NCI-H2227 (cell line): ENCODE results near the gene PCDHGB4.
"Not testable (repeated sequence)": the region's sequence is repeated elsewhere in the genome, so short reads cannot be mapped to it uniquely, and the experiment has no call there.

ENCODE experiments used
- DNase-seq: peaks from one replicate; lab custom pipeline; 2025; ENCODE audit not compliant: unreplicated experiment; lab: John Stamatoyannopoulos, UW

Gene PCDHGB4

GRCh38 chr5:141397756-141398551 lies 10.5 kb downstream of the PCDHGB4 start, which contains the start of gene PCDHGB5:
Gene PCDHGB5, plus strand, starts transcription at chr5:141397947. Its CDS starts 181 bp downstream, at chr5:141398128.
- DNase-seq: peak; percentile 1

GRCh38 chr5:141398608-141399007 lies 11.1 kb downstream of the PCDHGB4 start:
- no peak for DNase-seq

GRCh38 chr5:141399555-141400258 lies 12.2 kb downstream of the PCDHGB4 start:
- no peak for DNase-seq

- no peak for DNase-seq
Measured at GRCh38 chr5:141402553-141403243, 15.2 kb downstream of the PCDHGB4 start, which contains the start of gene PCDHGA9. Gene PCDHGA9, plus strand, starts transcription at chr5:141402778. Its CDS starts 175 bp downstream, at chr5:141402953.

- no peak for DNase-seq
Measured at GRCh38 chr5:141403387-141403786, 15.9 kb downstream of the PCDHGB4 start.

GRCh38 chr5:141407790-141408505 lies 20.4 kb downstream of the PCDHGB4 start, which contains the start of gene PCDHGB6:
Gene PCDHGB6, plus strand, starts transcription at chr5:141408021. Its CDS starts 182 bp downstream, at chr5:141408203.
- not testable (repeated sequence) for DNase-seq

GRCh38 chr5:141409598-141410306 lies 22.3 kb downstream of the PCDHGB4 start:
- no peak for DNase-seq

GRCh38 chr5:141411575-141411974 lies 24.1 kb downstream of the PCDHGB4 start:
- no peak for DNase-seq

- no peak for DNase-seq
Measured at GRCh38 chr5:141412854-141413539, 25.5 kb downstream of the PCDHGB4 start, which contains the start of gene PCDHGA10. Gene PCDHGA10, plus strand, starts transcription at chr5:141412987. Its CDS starts 189 bp downstream, at chr5:141413176.

GRCh38 chr5:141413540-141414069 lies 26.1 kb downstream of the PCDHGB4 start:
- no peak for DNase-seq

- not testable (repeated sequence) for DNase-seq
Measured at GRCh38 chr5:141414548-141415274, 27.2 kb downstream of the PCDHGB4 start.

- DNase-seq: not testable (repeated sequence)
Measured at GRCh38 chr5:141415275-141415618, 27.7 kb downstream of the PCDHGB4 start.

GRCh38 chr5:141417494-141418172 lies 30.1 kb downstream of the PCDHGB4 start, which contains the start of gene PCDHGB7:
Gene PCDHGB7, plus strand, starts transcription at chr5:141417677. Its CDS starts 183 bp downstream, at chr5:141417860.
- DNase-seq: peak; percentile 0

GRCh38 chr5:141419074-141419880 lies 31.8 kb downstream of the PCDHGB4 start:
- DNase-seq: no peak

GRCh38 chr5:141420855-141421488 lies 33.5 kb downstream of the PCDHGB4 start, which contains the start of gene PCDHGA11:
Gene PCDHGA11, plus strand, starts transcription at chr5:141421051. Its CDS starts 177 bp downstream, at chr5:141421228.
- DNase-seq: peak; percentile 24

GRCh38 chr5:141421489-141421855 lies 34.0 kb downstream of the PCDHGB4 start:
- DNase-seq: no peak
